Heart left ventricle (tissue), 16 donors: Measurements from ENCODE around the gene SHROOM2. TPM values are rescaled to one million over a fixed set of nuclear protein-coding genes. Genes with fewer than 3 reads are reported as not detected.

Experiments used
- ATAC-seq, 4 donors: fragments of 200-7000 bp; cut with Tn5 transposase; one replicate each; pipeline ENCODE4 v1.9.1; 2020 to 2022; ENCODE audit warnings: moderate library complexity in 4 of 4, mild to moderate bottlenecking in 3 of 4, moderate number of reproducible peaks in 1 of 4
- DNase-seq, 5 donors: peaks; one replicate each; pipeline ENCODE4 v3.0.0-alpha.2; 2020
- H3K27ac ChIP-seq, 12 donors: fragments of 200-600 bp; sonication (generic) in 4 of 12; one replicate each; pipeline versions ENCODE4 v1.5.0 to v1.8.0; 2016 to 2022; ENCODE audit warnings: mild to moderate bottlenecking in 2 of 12
- H3K27me3 ChIP-seq, 9 donors: fragments of 200-600 bp; sonication (generic) in 2 of 9; one replicate each; pipeline versions ENCODE4 v1.5.1 to v1.8.0; 2016 to 2022; ENCODE audit warnings: mild to moderate bottlenecking in 3 of 9
- H3K36me3 ChIP-seq, 9 donors: fragments of 200-600 bp; sonication (generic) in 2 of 9; one replicate each; pipeline versions ENCODE4 v1.5.0 to v1.8.0; 2018 to 2022; ENCODE audit warnings: mild to moderate bottlenecking in 2 of 9
- H3K4me1 ChIP-seq, 12 donors: fragments of 200-600 bp; sonication (generic) in 4 of 12; one replicate each; pipeline versions ENCODE4 v1.5.0 to v1.8.0; 2016 to 2022; ENCODE audit warnings: mild to moderate bottlenecking in 3 of 12
- H3K4me3 ChIP-seq, 12 donors: fragments of 200-600 bp; sonication (generic) in 4 of 12; one replicate each; pipeline versions ENCODE4 v1.5.0 to v1.8.0; 2017 to 2022; ENCODE audit warnings: mild to moderate bottlenecking in 9 of 12, moderate library complexity in 4 of 12
- H3K9me3 ChIP-seq, 12 donors: fragments of 200-600 bp; sonication (generic) in 4 of 12; one replicate each; pipeline versions ENCODE4 v1.5.0 to v1.8.0; 2016 to 2022; ENCODE audit warnings: mild to moderate bottlenecking in 1 of 12
- POLR2A ChIP-seq, 2 donors: fragments of 450-650 bp; IDR thresholded peaks; one replicate each; pipeline ENCODE4 v1.6.1; 2017; ENCODE audit warnings: antibody characterized with exemption in 2 of 2, mild to moderate bottlenecking in 2 of 2, moderate library complexity in 2 of 2
- WGBS, 4 donors: extraction: QIAGEN DNeasy Blood & Tissue Kit in 2 of 4; methylation state at CpG; one replicate each; pipeline versions ENCODE4 v1.1.5 to v1.1.7; 2013 to 2018; 5-methylcytosine and 5-hydroxymethylcytosine counted together
- intact Hi-C, 10 donors: fragments of 100-400 bp; cut with DNase I; formaldehyde crosslinking; loops; one replicate each; pipeline versions ENCODE4 v1.11.1 to v1.14.2; 2022
- polyA plus RNA-seq, 2 donors: library from polyadenylated mRNA; stranded (reverse); fragments of 200-250 nt; gene quantifications; one replicate each; pipeline ENCODE4 v1.2.3, GENCODE V29; 2013
- total RNA-seq, 9 donors: library from RNA; depleted of rRNA in 2 of 9; stranded (reverse); fragments of >200 nt in 2 of 9; fragmentation: NEBNext Ultra II Directional in 3 of 9; extraction: Animal tissue kit (Norgen Biotek cat#: 25700) in 3 of 9; gene quantifications; one replicate each; pipeline versions ENCODE4 v1.1.0 to v1.2.4, GENCODE V29; 2016 to 2023
- TF ChIP-seq, protein P1 (sequence below), 12 donors: fragments of 200-600 bp; sonication (generic) in 4 of 12; IDR thresholded peaks; one replicate each; pipeline versions ENCODE4 v1.5.0 to v1.8.0; 2018 to 2022; ENCODE audit warnings: antibody characterized with exemption in 12 of 12, mild to moderate bottlenecking in 5 of 12
- donor health status: ischemic (EF 13 %, LVEDD 7.1; RV severe dilation, severe dysfunction).
- donor health status: healthy with polysubstance abuse.
- donor health status: DM: no; HTN: yes; CAD: no.
- donor health status: DM: no; HTN: no; CAD: no.
- donor health status: ischemic (EF 25% LVEDD 6.9; RV normal size, moderate dysfunction).
- donor health status: ischemic (EF 25% LVEDD 5.7; RV mildly dilated, moderate dysfunction).
- donor health status: healthy.
- donor health status: DM: yes; HTN: yes; CAD: no.
- donor health status: ischemic (EF 35%, LVEDD 5.7; RV mildly dilated, moderate dysfunction).
- donor health status: nonischemic (EF 11% LVEDD 7.7; RV severe dilation, severe dysfunction).
- donor health status: DM: yes; HTN: yes; CAD: no.
- donor health status: PGD.
- donor health status: ischemic (EF 29% LVEDD 5.4; RV normal size, mild dysfunction).
- donor health status: nonischemic (EF 23%, LVEDD 6.1; RV moderate dilation, normal function).

The SHROOM2 gene
- total and polyA plus RNA-seq, 11 donors, result 0.38 to 1.7 (median 0.83) TPM

DNA sequence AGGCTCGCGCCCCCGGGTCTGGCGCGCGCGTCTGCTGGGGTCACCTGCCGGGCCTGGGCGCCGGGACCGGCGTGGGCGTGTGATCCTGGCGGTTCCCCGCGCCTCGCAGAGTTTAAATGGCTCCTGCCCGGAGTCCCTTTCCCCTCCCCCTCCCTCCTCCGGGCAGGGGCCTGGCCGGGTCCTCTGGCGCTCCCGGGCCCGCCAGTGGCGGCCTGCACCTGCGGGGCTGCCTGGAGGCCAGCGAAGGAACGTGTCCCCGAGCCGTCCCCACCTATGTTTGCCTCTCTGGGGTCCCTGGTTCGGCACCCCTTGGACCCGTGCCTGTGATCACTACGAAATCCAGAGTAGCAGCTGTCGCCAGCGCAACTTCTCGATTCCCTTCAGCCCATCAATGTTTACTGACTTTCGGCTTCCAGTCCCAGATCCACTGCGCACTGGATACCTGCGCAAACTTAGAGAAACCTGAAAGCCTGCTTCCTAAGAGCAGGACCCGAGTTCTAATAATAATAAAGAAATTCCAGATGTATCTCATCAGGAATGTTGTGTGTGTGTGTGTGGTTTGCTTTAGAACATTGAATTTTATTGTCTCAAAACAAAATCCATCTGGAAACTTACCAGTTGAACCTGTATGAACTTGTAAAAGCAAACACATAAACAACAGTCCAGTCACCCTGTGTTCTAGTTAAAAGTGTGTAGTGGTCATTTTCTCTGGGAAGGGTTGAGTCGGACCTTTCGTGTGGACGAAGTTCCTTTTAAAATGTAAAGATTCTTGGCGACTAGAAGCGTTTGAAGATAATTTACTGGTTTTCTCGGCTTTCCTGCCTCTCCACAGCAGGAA, 788 bp downstream of the SHROOM2 start:
- H3K9me3 ChIP-seq, result no peaks in the 10 kb centered on the region
- intact Hi-C loops, result no loop called here
- TF ChIP-seq, protein P1, sequence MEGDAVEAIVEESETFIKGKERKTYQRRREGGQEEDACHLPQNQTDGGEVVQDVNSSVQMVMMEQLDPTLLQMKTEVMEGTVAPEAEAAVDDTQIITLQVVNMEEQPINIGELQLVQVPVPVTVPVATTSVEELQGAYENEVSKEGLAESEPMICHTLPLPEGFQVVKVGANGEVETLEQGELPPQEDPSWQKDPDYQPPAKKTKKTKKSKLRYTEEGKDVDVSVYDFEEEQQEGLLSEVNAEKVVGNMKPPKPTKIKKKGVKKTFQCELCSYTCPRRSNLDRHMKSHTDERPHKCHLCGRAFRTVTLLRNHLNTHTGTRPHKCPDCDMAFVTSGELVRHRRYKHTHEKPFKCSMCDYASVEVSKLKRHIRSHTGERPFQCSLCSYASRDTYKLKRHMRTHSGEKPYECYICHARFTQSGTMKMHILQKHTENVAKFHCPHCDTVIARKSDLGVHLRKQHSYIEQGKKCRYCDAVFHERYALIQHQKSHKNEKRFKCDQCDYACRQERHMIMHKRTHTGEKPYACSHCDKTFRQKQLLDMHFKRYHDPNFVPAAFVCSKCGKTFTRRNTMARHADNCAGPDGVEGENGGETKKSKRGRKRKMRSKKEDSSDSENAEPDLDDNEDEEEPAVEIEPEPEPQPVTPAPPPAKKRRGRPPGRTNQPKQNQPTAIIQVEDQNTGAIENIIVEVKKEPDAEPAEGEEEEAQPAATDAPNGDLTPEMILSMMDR (IDR thresholded peaks at IDR 0.05), result no peak
- no peak for TF ChIP-seq POLR2A (IDR thresholded peaks at IDR 0.05)
- DNase-seq, result no peak
- H3K27me3 ChIP-seq, result peaks cover 0 to 74% (median 0%) of the 10 kb centered on the region in 9 donors
- H3K27ac ChIP-seq, result peak overlapping the region in 1 of 12 donors; percentile 11
- peak in 2 of 4 donors; percentile 16 to 29 for ATAC-seq
- no peaks in the 10 kb centered on the region for H3K36me3 ChIP-seq
- H3K4me1 ChIP-seq, result peaks cover 0 to 17% (median 0%) of the 10 kb centered on the region in 12 donors
- 6 to 21% (median 12%) methylated on average over 17 to 45 of the region's 45 CpGs for WGBS, 4 donors
- peak overlapping the region; percentile 15 to 68 (median 51) for H3K4me3 ChIP-seq

- Histone ChIP-seq H3K9me3 (no peaks in the 10 kb centered on the region), H3K4me3 (no peak overlapping the region), H3K36me3 (no peaks in the 10 kb centered on the region), H3K27ac (no peak overlapping the region), H3K4me1 (peaks cover 0 to 17% (median 0%) of the 10 kb centered on the region in 12 donors), H3K27me3 (peaks cover 0 to 70% (median 0%) of the 10 kb centered on the region in 9 donors)
- TF ChIP-seq, protein P1 (IDR thresholded peaks at IDR 0.05), result no peak
- TF ChIP-seq POLR2A (IDR thresholded peaks at IDR 0.05), result no peak
- DNase-seq (no peak), ATAC-seq (no peak)
- WGBS, 4 donors, result 27 to 68% (median 52%) methylated on average over 2 of the region's 2 CpGs
- intact Hi-C loops, result no loop called here
Measured at GRCh38 chrX:9788911-9789310, 2.7 kb downstream of the SHROOM2 start.

GRCh38 chrX:9789555-9789954, 3.3 kb downstream of the SHROOM2 start:
- Histone ChIP-seq H3K27me3 (peaks cover 0 to 65% (median 0%) of the 10 kb centered on the region in 9 donors), H3K4me3 (no peak overlapping the region), H3K36me3 (no peaks in the 10 kb centered on the region), H3K27ac (no peak overlapping the region), H3K9me3 (no peaks in the 10 kb centered on the region), H3K4me1 (peaks cover 0 to 17% (median 0%) of the 10 kb centered on the region in 12 donors)
- WGBS, 4 donors, result 66 to 86% (median 77%) methylated on average over 5 of the region's 5 CpGs
- ATAC-seq (no peak), DNase-seq (no peak)
- TF ChIP-seq, protein P1 (IDR thresholded peaks at IDR 0.05), result no peak
- TF ChIP-seq POLR2A (IDR thresholded peaks at IDR 0.05), result no peak
- intact Hi-C loops, result no loop called here

- Histone ChIP-seq H3K4me3 (no peak overlapping the region), H3K4me1 (peaks cover 0 to 11% (median 0%) of the 10 kb centered on the region in 12 donors), H3K27me3 (peaks cover 0 to 52% (median 0%) of the 10 kb centered on the region in 9 donors), H3K27ac (no peak overlapping the region), H3K9me3 (peaks cover 0 to 12% (median 0%) of the 10 kb centered on the region in 12 donors), H3K36me3 (no peaks in the 10 kb centered on the region)
- intact Hi-C loops, result no loop called here
- no peak for TF ChIP-seq POLR2A (IDR thresholded peaks at IDR 0.05)
- TF ChIP-seq, protein P1 (IDR thresholded peaks at IDR 0.05), result no peak
- no peak for DNase-seq
- no peak for ATAC-seq
- WGBS, 4 donors, result 90 to 97% (median 92%) methylated on average over 6 of the region's 6 CpGs
Measured at GRCh38 chrX:9790866-9791265, 4.6 kb downstream of the SHROOM2 start.
